ENCODE measurements around the gene CECR2.

DNA sequence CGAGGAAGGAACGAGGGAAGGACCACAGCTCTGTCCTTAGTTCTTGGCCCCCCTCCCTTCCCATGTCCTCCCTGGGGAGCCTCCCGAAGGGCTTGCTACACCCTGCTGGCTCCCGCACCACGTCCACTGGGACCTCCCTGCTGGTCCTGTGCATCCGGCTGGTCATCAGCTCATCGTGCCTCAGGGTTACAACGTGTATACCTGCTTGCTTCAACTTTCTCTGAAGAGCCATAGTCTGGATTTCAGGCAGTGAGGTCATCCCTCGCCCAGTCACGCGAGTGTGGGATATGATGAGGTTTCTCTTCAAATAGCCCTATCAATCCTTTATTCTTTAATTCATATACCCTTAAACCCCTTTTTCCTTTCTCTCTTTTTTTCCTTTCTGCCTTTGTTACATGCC is 21.5 kb upstream of the CECR2 start:
- no peak for TF ChIP-seq REST (IDR thresholded peaks at IDR 0.05; ENCODE audit: insufficient replicate concordance, low read depth)
- TF ChIP-seq, protein P1, sequence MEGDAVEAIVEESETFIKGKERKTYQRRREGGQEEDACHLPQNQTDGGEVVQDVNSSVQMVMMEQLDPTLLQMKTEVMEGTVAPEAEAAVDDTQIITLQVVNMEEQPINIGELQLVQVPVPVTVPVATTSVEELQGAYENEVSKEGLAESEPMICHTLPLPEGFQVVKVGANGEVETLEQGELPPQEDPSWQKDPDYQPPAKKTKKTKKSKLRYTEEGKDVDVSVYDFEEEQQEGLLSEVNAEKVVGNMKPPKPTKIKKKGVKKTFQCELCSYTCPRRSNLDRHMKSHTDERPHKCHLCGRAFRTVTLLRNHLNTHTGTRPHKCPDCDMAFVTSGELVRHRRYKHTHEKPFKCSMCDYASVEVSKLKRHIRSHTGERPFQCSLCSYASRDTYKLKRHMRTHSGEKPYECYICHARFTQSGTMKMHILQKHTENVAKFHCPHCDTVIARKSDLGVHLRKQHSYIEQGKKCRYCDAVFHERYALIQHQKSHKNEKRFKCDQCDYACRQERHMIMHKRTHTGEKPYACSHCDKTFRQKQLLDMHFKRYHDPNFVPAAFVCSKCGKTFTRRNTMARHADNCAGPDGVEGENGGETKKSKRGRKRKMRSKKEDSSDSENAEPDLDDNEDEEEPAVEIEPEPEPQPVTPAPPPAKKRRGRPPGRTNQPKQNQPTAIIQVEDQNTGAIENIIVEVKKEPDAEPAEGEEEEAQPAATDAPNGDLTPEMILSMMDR (IDR thresholded peaks at IDR 0.05; ENCODE audit: insufficient read depth, low read length): no peak
- TF ChIP-seq POLR2AphosphoS5 (IDR thresholded peaks at IDR 0.05; ENCODE audit: low read depth): no peak
- no peak for TF ChIP-seq GABPA (IDR thresholded peaks at IDR 0.05; ENCODE audit: low read depth)
